H1 (cell line): ENCODE results near the gene PFKFB3. TPM values are rescaled to one million over a fixed set of nuclear protein-coding genes. Genes with fewer than 3 reads are reported as not detected.

Experiments used
- CHD1 ChIP-seq: IDR thresholded peaks from 2 replicates; pipeline ENCODE4 v1.6.1; 2012; ENCODE audit warnings: low read depth, low read length, improper control_type of control experiment
- CTCF ChIP-seq, 3 experiments: IDR thresholded peaks; 1 replicate in 2 of 3; 2 replicates in 1 of 3; pipeline versions ENCODE4 v1.5.1 to v1.6.1; 2011; ENCODE audit warnings: low read length in 3 of 3, mild to moderate bottlenecking in 3 of 3, inconsistent platforms in 2 of 3, low read depth in 1 of 3, moderate library complexity in 1 of 3; ENCODE audit not compliant: insufficient read depth in 1 of 3; ENCODE audit errors: control extremely low read depth in 1 of 3
- KDM5A ChIP-seq: fragments of 200-600 bp; IDR thresholded peaks from 2 replicates; pipeline ENCODE4 v1.7.1; 2012; ENCODE audit warnings: mild to moderate bottlenecking, low read length, inconsistent platforms, mixed read lengths
- SUZ12 ChIP-seq: fragments of 200-600 bp; sonication (generic); IDR thresholded peaks from 2 replicates; pipeline ENCODE4 v1.6.1; 2012; ENCODE audit warnings: mild to moderate bottlenecking, inconsistent platforms, low read length, moderate library complexity, mixed read lengths
- polyA plus RNA-seq, 7 experiments: library from polyadenylated mRNA; depleted of rRNA in 3 of 7; stranded (reverse) in 5 of 7; unstranded in 2 of 7; fragments of >200 nt in 5 of 7; fragments of 200-250 nt in 2 of 7; gene quantifications; 1 replicate in 5 of 7; 2 replicates in 1 of 7; 4 replicates in 1 of 7; pipeline versions ENCODE4 v1.2.1 to v1.2.3, GENCODE V29; 2011 to 2013; ENCODE audit warnings: missing spikeins in 2 of 7, mixed read lengths in 2 of 7
- total RNA-seq: library from RNA; stranded (reverse); fragmentation: NEBNext Ultra II Directional; extraction: Animal tissue kit (Norgen Biotek cat#: 25700); gene quantifications from 2 replicates; pipeline ENCODE4 v1.2.1, GENCODE V29; 2021

PFKFB3 gene
- total and polyA plus RNA-seq, 2 of the 8 experiments (the other 6 are each of a cell fraction or from before 2014, with no cell fraction given), result 15.6 to 32.0 TPM

DNA sequence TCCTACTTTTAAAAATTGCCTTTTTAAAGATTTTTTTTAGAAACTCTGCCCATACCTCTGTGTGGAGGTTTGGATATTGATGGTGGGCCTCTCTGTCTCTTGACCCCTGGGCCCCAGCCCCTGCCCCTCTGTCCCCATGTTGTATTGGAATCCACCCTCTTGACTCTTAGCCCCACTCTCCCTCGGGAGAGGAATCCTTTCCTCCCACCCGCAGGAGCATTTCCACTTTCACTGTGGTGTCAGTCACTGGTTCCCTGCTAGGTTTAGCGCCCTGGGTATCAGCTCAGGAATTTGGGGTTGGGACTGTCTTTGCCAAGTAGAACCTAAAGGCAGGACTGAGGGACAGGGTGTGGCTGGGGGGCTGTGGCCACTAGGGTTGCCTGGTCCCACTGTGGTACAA, 10.1 kb downstream of the PFKFB3 start (continued):
- no peak for TF ChIP-seq SUZ12
- no peak for TF ChIP-seq CTCF (IDR thresholded peaks at IDR 0.05; ENCODE audit: control extremely low read depth in 1 of 3, insufficient read depth in 1 of 3, low read depth in 1 of 3, low read length in 3 of 3)
- no peak for TF ChIP-seq CHD1
- no peak for TF ChIP-seq KDM5A
